ENCODE data around the gene METAP1D. TPM values are rescaled to one million over a fixed set of nuclear protein-coding genes. Genes with fewer than 3 reads are reported as not detected.

Gene METAP1D
- total RNA-seq (8.1 TPM in 2 replicates), polyA plus RNA-seq (3.7 and 4.2 TPM in 2 replicates), polyA minus RNA-seq (6.7 and 6.9 TPM in 2 replicates), Bru-seq, nascent RNA (percentile 50 among the genes with signal in this experiment), BruChase-seq, experiment 1, labeled RNA remaining after a 6-hour chase (percentile 46 among the genes with signal in this experiment), BruChase-seq, experiment 2, labeled RNA remaining after a 2-hour chase (percentile 47 among the genes with signal in this experiment)
- polyA plus RNA-seq (2011; cell fraction: cytosol; rRNA removed): 3.2 and 3.9 TPM in 2 replicates
- 17.5 and 22.3 TPM in 2 replicates for polyA plus RNA-seq (2011; cell fraction: nucleus; rRNA removed)
- polyA plus RNA-seq (2012): 5.2 and 5.4 TPM in 2 replicates
- 1.4 TPM for polyA minus RNA-seq (2011; cell fraction: cytosol; rRNA and poly(A)+ RNA removed)
- 11.1 and 15.7 TPM in 2 replicates for polyA minus RNA-seq (2011; cell fraction: nucleus; rRNA and poly(A)+ RNA removed)
- long read RNA-seq, transcript METAP1D-201 (10 exons, 3,419 nt): major isoform, 8 of 19 reads
- long read RNA-seq, partial matches to known transcripts: 1 of 19 reads
- long read RNA-seq, other reads (novel, unspliced or antisense): 8 of 19 reads

GRCh38 chr2:171999604-172000469, at the start of gene METAP1D:
Gene METAP1D, plus strand, starts transcription at chr2:171999953. Its CDS starts 17 bp downstream, at chr2:171999970.
- no peak for TF ChIP-seq FOS (IDR thresholded peaks at IDR 0.05; ENCODE audit: borderline replicate concordance, insufficient read depth, low read length)
- no peak for TF ChIP-seq JUN (IDR thresholded peaks at IDR 0.05; ENCODE audit: borderline replicate concordance, insufficient read depth, insufficient read length, low read depth)
- TF ChIP-seq POLR2A (IDR thresholded peaks at IDR 0.05; ENCODE audit: low read depth, low read length): peak; percentile 82
- TF ChIP-seq POLR2AphosphoS5 (IDR thresholded peaks at IDR 0.05; ENCODE audit: insufficient read depth, low read depth, low read length): peak; percentile 85
- TF ChIP-seq CTCF (IDR thresholded peaks at IDR 0.05; ENCODE audit: extremely low read depth in 1 of 2, insufficient read depth in 1 of 2, low read depth in 1 of 2, low read length in 2 of 2): no peak
- no peak for TF ChIP-seq GATA2 (IDR thresholded peaks at IDR 0.05; ENCODE audit: insufficient read depth, insufficient read length, low read depth, low read length)
- no peak for TF ChIP-seq EZH2 (IDR thresholded peaks at IDR 0.05; ENCODE audit: borderline replicate concordance, low read depth, low read length, severe bottlenecking)
- TF ChIP-seq MYC (IDR thresholded peaks at IDR 0.05; ENCODE audit: low read depth, low read length): peak; percentile 81
- peak; percentile 97 for TF ChIP-seq MAX (IDR thresholded peaks at IDR 0.05; ENCODE audit: insufficient read depth, insufficient read length)
- peak within 1 kb of the TSS; percentile 84 for H3K4me2 ChIP-seq (ENCODE audit: insufficient read depth, low read length)
- peak within 1 kb of the TSS; percentile 52 for H3K9ac ChIP-seq (replicated peaks; ENCODE audit: extremely low read depth, insufficient read depth, low read length)
- dilution Hi-C loops (cut with MboI; ENCODE audit: extremely low pct_ligation_motif_present, low sequenced_read_pairs): no loop called here
- FAIRE-seq (peak; percentile 86), DNase-seq (ENCODE audit: low read depth, low spot score) (peak; percentile 94)
- H3K36me3 ChIP-seq (ENCODE audit: control insufficient read depth in 2 of 2, extremely low read depth in 1 of 2, insufficient read depth in 2 of 2, low read length in 2 of 2): no peaks in the 10 kb centered on the region
- peak within 1 kb of the TSS; percentile 75 for H2AFZ ChIP-seq (ENCODE audit: low read depth, low read length)
- H3K27ac ChIP-seq (ENCODE audit: insufficient read depth, low read depth, low read length): peak within 1 kb of the TSS; percentile 18
- no peaks in the 10 kb centered on the region for H4K20me1 ChIP-seq (replicated peaks; ENCODE audit: control insufficient read depth, extremely low read depth, insufficient read depth, low read length)
- no peaks in the 10 kb centered on the region for H3K79me2 ChIP-seq (ENCODE audit: control insufficient read depth, insufficient read depth, low read length)
- no peaks in the 10 kb centered on the region for H3K9me3 ChIP-seq (replicated peaks; ENCODE audit: control insufficient read depth, insufficient read depth, low read length)
- peak within 1 kb of the TSS; percentile 10 to 93 (median 65) for H3K4me3 ChIP-seq (replicated peaks in 1 of 3; ENCODE audit: insufficient read depth in 1 of 3, low read depth in 1 of 3, low read length in 3 of 3)
- H3K9me1 ChIP-seq (replicated peaks; ENCODE audit: control insufficient read depth, extremely low read depth, insufficient read depth, low read length): no peaks in the 10 kb centered on the region
- H3K27me3 ChIP-seq (ENCODE audit: control insufficient read depth in 2 of 2, insufficient read depth in 2 of 2, low read length in 2 of 2): peaks cover 8 to 16% of the 10 kb centered on the region in 2 experiments
- peaks cover 9% of the 10 kb centered on the region for H3K4me1 ChIP-seq (ENCODE audit: control insufficient read depth, extremely low read depth, insufficient read depth, low read length)
- intact Hi-C loops (cut with micrococcal nuclease): loop anchor here (2.0 kb wide), 2 partner anchors 77 to 103 kb away; partner anchors contain the start of genes DLX2 and HAT1
- ChIA-PET CTCF (no interaction called here), POLR2A (no interaction called here)
- BruUV-seq (replicated peaks): TSS peak; percentile 90

Data from endothelial cell of umbilical vein (primary cell).